Stimulated activated naive B cell treated with anti-CD40 and anti-IgM and Interleukin-4, amounts not matched to agents 10 μg/mL and 1 μg/mL and 100 μg/mL, for 72 hours (primary cell): Measurements from ENCODE around the gene KHNYN.

ENCODE experiments used
- ATAC-seq, 2 donors: fragments of 150-1000 bp; cut with Tn5 transposase; replicated peaks; 2 replicates each; pipeline ENCODE4 v1.10.0; 2021; ENCODE audit warnings: moderate library complexity in 1 of 2
- DNase-seq: peaks from one replicate; pipeline ENCODE4 v3.0.0; 2021
- H3K27ac Mint-ChIP-seq: one replicate; pipeline ENCODE4 v1.8.0; 2022; ENCODE audit warnings: mild to moderate bottlenecking, mixed read lengths
- H3K27me3 Mint-ChIP-seq, 2 donors: one replicate each; pipeline ENCODE4 v1.8.0; 2022; ENCODE audit warnings: mixed read lengths in 2 of 2
- H3K36me3 Mint-ChIP-seq, 2 donors: one replicate each; pipeline ENCODE4 v1.8.0; 2022; ENCODE audit warnings: mixed read lengths in 2 of 2, mild to moderate bottlenecking in 1 of 2
- H3K4me1 Mint-ChIP-seq, 2 donors: one replicate each; pipeline ENCODE4 v1.8.0; 2022; ENCODE audit warnings: mixed read lengths in 2 of 2, mild to moderate bottlenecking in 1 of 2
- H3K4me3 Mint-ChIP-seq, 2 donors: one replicate each; pipeline ENCODE4 v1.8.0; 2022; ENCODE audit warnings: mild to moderate bottlenecking in 2 of 2, mixed read lengths in 2 of 2, moderate library complexity in 1 of 2
- H3K9me3 Mint-ChIP-seq, 2 donors: one replicate each; pipeline ENCODE4 v1.8.0; 2022; ENCODE audit warnings: mixed read lengths in 2 of 2, mild to moderate bottlenecking in 1 of 2

KHNYN gene

GRCh38 chr14:24409192-24409591, 20.6 kb upstream of the KHNYN start:
- no peak overlapping the region for H3K27ac Mint-ChIP-seq
- H3K27me3 Mint-ChIP-seq = peaks cover 13 to 14% of the 10 kb centered on the region in 2 donors
- ATAC-seq = no peak
- no peaks in the 10 kb centered on the region for H3K4me1 Mint-ChIP-seq
- no peaks in the 10 kb centered on the region for H3K36me3 Mint-ChIP-seq
- H3K9me3 Mint-ChIP-seq = no peaks in the 10 kb centered on the region
- no peak for DNase-seq
- H3K4me3 Mint-ChIP-seq = no peak overlapping the region

- Mint-ChIP-seq H3K27me3 (peaks cover 8 to 10% of the 10 kb centered on the region in 2 donors), H3K9me3 (no peaks in the 10 kb centered on the region), H3K27ac (no peak overlapping the region), H3K4me3 (no peak overlapping the region), H3K4me1 (no peaks in the 10 kb centered on the region), H3K36me3 (peaks cover 0 to 2% of the 10 kb centered on the region in 2 donors)
- ATAC-seq (no peak), DNase-seq (no peak)
These were observed 19.8 kb upstream of the KHNYN start for GRCh38 chr14:24409956-24410355.

GRCh38 chr14:24411443-24412389, 18.0 kb upstream of the KHNYN start:
- Mint-ChIP-seq H3K27me3 (peaks cover 8 to 14% of the 10 kb centered on the region in 2 donors), H3K27ac (no peak overlapping the region), H3K4me3 (no peak overlapping the region), H3K9me3 (no peaks in the 10 kb centered on the region), H3K36me3 (peaks cover 0 to 2% of the 10 kb centered on the region in 2 donors), H3K4me1 (no peaks in the 10 kb centered on the region)
- DNase-seq = no peak
- peak; percentile 77 to 79 for ATAC-seq

- ATAC-seq (no peak), DNase-seq (no peak)
- H3K27me3 Mint-ChIP-seq = peaks cover 19% of the 10 kb centered on the region in 2 donors
- H3K4me3 Mint-ChIP-seq = no peak overlapping the region
- H3K4me1 Mint-ChIP-seq = peaks cover 0 to 2% of the 10 kb centered on the region in 2 donors
- H3K36me3 Mint-ChIP-seq = peaks cover 0 to 2% of the 10 kb centered on the region in 2 donors
- no peak overlapping the region for H3K27ac Mint-ChIP-seq
- no peaks in the 10 kb centered on the region for H3K9me3 Mint-ChIP-seq
These were observed 15.7 kb upstream of the KHNYN start for GRCh38 chr14:24414077-24414476.

- Mint-ChIP-seq H3K9me3 (no peaks in the 10 kb centered on the region), H3K36me3 (peaks cover 0 to 2% of the 10 kb centered on the region in 2 donors), H3K27me3 (peaks cover 22 to 27% of the 10 kb centered on the region in 2 donors), H3K27ac (no peak overlapping the region), H3K4me3 (no peak overlapping the region), H3K4me1 (peaks cover 0 to 2% of the 10 kb centered on the region in 2 donors)
- ATAC-seq = no peak
- DNase-seq = no peak
These were observed 14.9 kb upstream of the KHNYN start for GRCh38 chr14:24414732-24415420.

- Mint-ChIP-seq H3K9me3 (no peaks in the 10 kb centered on the region), H3K36me3 (peaks cover 0 to 2% of the 10 kb centered on the region in 2 donors), H3K27me3 (peaks cover 22 to 28% of the 10 kb centered on the region in 2 donors), H3K27ac (no peak overlapping the region), H3K4me3 (no peak overlapping the region), H3K4me1 (peaks cover 0 to 2% of the 10 kb centered on the region in 2 donors)
- ATAC-seq (no peak), DNase-seq (no peak)
These were observed 14.1 kb upstream of the KHNYN start for GRCh38 chr14:24415421-24416253.

GRCh38 chr14:24416254-24416931, 13.4 kb upstream of the KHNYN start:
- H3K9me3 Mint-ChIP-seq = no peaks in the 10 kb centered on the region
- ATAC-seq (no peak), DNase-seq (no peak)
- peaks cover 22 to 28% of the 10 kb centered on the region in 2 donors for H3K27me3 Mint-ChIP-seq
- H3K4me1 Mint-ChIP-seq = peaks cover 0 to 2% of the 10 kb centered on the region in 2 donors
- no peak overlapping the region for H3K27ac Mint-ChIP-seq
- H3K4me3 Mint-ChIP-seq = no peak overlapping the region
- peaks cover 0 to 2% of the 10 kb centered on the region in 2 donors for H3K36me3 Mint-ChIP-seq

- no peak overlapping the region for H3K27ac Mint-ChIP-seq
- H3K27me3 Mint-ChIP-seq = peaks cover 22 to 28% of the 10 kb centered on the region in 2 donors
- H3K4me1 Mint-ChIP-seq = peaks cover 0 to 2% of the 10 kb centered on the region in 2 donors
- ATAC-seq (no peak), DNase-seq (no peak)
- no peak overlapping the region for H3K4me3 Mint-ChIP-seq
- H3K9me3 Mint-ChIP-seq = no peaks in the 10 kb centered on the region
- H3K36me3 Mint-ChIP-seq = peaks cover 0 to 2% of the 10 kb centered on the region in 2 donors
These were observed 12.7 kb upstream of the KHNYN start for GRCh38 chr14:24416932-24417619.

GRCh38 chr14:24417832-24418491, 11.8 kb upstream of the KHNYN start:
- H3K4me3 Mint-ChIP-seq = no peak overlapping the region
- H3K9me3 Mint-ChIP-seq = no peaks in the 10 kb centered on the region
- H3K27ac Mint-ChIP-seq = no peak overlapping the region
- ATAC-seq (no peak), DNase-seq (no peak)
- peaks cover 0 to 2% of the 10 kb centered on the region in 2 donors for H3K36me3 Mint-ChIP-seq
- peaks cover 0 to 2% of the 10 kb centered on the region in 2 donors for H3K4me1 Mint-ChIP-seq
- H3K27me3 Mint-ChIP-seq = peaks cover 22 to 28% of the 10 kb centered on the region in 2 donors

- Mint-ChIP-seq H3K36me3 (peaks cover 0 to 2% of the 10 kb centered on the region in 2 donors), H3K27ac (no peak overlapping the region), H3K4me1 (peaks cover 0 to 2% of the 10 kb centered on the region in 2 donors), H3K9me3 (no peaks in the 10 kb centered on the region), H3K4me3 (no peak overlapping the region), H3K27me3 (peaks cover 22 to 28% of the 10 kb centered on the region in 2 donors)
- DNase-seq (no peak), ATAC-seq (no peak)
These were observed 11.3 kb upstream of the KHNYN start for GRCh38 chr14:24418492-24418873.

- H3K4me1 Mint-ChIP-seq = peaks cover 0 to 3% of the 10 kb centered on the region in 2 donors
- ATAC-seq (no peak), DNase-seq (no peak)
- peaks cover 3 to 12% of the 10 kb centered on the region in 2 donors for H3K36me3 Mint-ChIP-seq
- H3K27me3 Mint-ChIP-seq = peaks cover 12% of the 10 kb centered on the region in 2 donors
- H3K9me3 Mint-ChIP-seq = no peaks in the 10 kb centered on the region
- H3K4me3 Mint-ChIP-seq = no peak overlapping the region
- no peak overlapping the region for H3K27ac Mint-ChIP-seq
These were observed 7.5 kb upstream of the KHNYN start for GRCh38 chr14:24422261-24422660.

GRCh38 chr14:24422694-24423601, 6.8 kb upstream of the KHNYN start:
- Mint-ChIP-seq H3K36me3 (peaks cover 3 to 15% of the 10 kb centered on the region in 2 donors), H3K27me3 (peaks cover 12% of the 10 kb centered on the region in 2 donors), H3K4me3 (no peak overlapping the region), H3K27ac (no peak overlapping the region), H3K4me1 (peaks cover 5 to 6% of the 10 kb centered on the region in 2 donors), H3K9me3 (no peaks in the 10 kb centered on the region)
- ATAC-seq = peak; percentile 27 to 66
- no peak for DNase-seq
